ENCODE measurements around the gene RPS25.
"Not testable (repeated sequence)": the region's sequence is repeated elsewhere in the genome, so short reads cannot be mapped to it uniquely, and the experiment has no call there.

The RPS25 gene

DNA sequence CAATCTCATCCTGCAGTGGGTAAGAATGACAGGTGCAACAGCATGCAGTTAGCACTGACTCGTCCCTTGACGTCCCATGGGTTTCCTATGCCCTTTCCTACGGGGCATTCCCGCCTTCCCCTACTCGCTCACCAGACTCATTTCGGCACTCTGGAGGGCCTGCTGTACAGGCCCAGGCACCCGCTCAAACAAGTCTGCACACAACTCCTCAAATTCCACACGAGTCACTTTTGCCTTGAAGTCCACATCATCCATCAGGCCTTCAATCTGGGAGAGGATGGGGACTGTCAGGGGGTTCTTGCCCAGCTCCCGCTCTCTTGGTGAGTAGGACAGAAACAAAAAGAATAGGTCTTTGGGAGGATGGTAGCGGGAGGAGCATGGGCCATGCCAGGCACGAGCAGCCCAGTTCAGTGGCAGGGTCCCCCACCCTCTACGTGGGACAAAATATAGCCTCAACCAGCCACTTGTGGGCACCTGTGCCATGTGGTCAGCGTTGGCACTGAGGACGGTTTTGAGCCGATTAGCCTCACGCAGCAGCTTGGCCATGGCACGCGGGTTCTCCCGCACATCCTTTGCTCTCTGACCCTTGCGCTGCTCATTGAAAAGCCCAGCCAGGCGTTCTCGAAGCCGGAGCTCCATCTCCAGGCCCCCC, 34.1 kb upstream of the RPS25 start:
- H3K9ac ChIP-seq (ENCODE audit: low read length) = no peak overlapping the region
- no peak overlapping the region for H3K27ac ChIP-seq (ENCODE audit: low read depth, low read length)
- peaks cover 14% of the 10 kb centered on the region for H3K4me1 ChIP-seq (ENCODE audit: insufficient read depth, low read length)
- no peaks in the 10 kb centered on the region for H3K27me3 ChIP-seq (ENCODE audit: control insufficient read depth in 1 of 2, insufficient read depth in 2 of 2, low read length in 2 of 2)
- H3K4me3 ChIP-seq (ENCODE audit: low read depth in 1 of 2, low read length in 2 of 2) = no peak overlapping the region
- no peaks in the 10 kb centered on the region for H3K9me3 ChIP-seq (ENCODE audit: low read length)
- peaks cover 72% of the 10 kb centered on the region for H3K36me3 ChIP-seq (ENCODE audit: insufficient read depth, low read length)

DNA sequence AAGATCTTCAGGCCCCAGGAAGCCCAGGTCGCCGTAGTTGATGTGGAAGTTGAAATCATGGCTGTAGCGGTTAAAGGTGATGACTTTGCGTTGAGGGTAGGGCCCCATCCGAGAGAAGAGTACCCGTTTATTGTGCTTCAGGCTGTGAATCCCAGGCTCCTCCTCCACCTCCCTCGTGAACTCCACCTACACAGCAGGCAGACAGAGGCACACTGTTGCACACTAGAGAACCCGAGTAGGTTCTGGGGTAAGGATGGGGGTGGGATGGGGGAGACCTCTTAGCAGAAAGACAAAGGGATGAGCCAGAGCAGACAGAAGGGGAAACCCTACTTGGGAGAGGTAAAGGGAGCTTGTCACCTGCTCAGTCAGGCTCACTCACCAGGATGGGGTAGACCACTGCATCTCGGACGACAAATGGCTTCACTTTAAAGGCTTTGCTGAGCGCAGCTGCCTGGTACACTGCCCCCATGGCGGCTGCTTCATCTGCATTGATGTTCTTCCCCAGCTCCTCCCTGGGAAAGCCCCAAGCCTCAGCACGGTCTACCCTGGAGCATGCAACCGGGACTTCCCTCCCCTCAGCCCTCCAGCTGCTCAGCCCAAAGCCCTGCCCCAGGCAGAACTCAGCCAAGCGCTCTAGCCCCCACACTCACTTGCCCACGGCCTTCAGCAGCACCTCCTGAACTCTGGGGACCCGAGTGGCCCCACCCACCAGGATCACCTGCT, 33.5 kb upstream of the RPS25 start:
- Histone ChIP-seq H3K36me3 (ENCODE audit: insufficient read depth, low read length) (peaks cover 79% of the 10 kb centered on the region), H3K27ac (ENCODE audit: low read depth, low read length) (no peak overlapping the region), H3K4me3 (ENCODE audit: low read depth in 1 of 2, low read length in 2 of 2) (no peak overlapping the region)

DNA sequence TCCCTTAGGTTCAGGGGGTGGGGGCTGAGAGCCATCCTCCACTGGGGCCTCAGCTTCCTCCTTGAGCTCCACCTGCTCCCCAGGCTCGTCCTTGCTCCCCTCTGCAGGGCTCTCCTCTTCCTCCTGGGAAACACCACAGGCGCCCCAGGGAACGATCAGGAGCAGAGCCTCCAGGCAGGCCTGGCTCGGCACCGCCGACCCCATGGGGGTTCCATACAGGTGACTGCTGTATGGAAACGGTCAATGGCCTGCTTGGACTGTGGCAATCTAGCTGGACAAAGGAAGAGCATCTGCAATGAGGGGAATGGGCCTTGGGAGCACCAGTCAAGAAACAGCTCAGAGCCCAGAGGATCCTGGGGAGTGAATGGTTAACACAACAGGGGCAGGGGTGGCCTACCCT, 30.9 kb upstream of the RPS25 start:
- Histone ChIP-seq H3K4me3 (ENCODE audit: low read depth in 1 of 2, low read length in 2 of 2) (no peak overlapping the region), H3K27ac (ENCODE audit: low read depth, low read length) (no peak overlapping the region), H3K4me1 (ENCODE audit: insufficient read depth, low read length) (no peaks in the 10 kb centered on the region), H3K9ac (ENCODE audit: low read length) (no peak overlapping the region), H3K9me3 (ENCODE audit: low read length) (no peaks in the 10 kb centered on the region), H3K36me3 (ENCODE audit: insufficient read depth, low read length) (peaks cover 73% of the 10 kb centered on the region), H3K27me3 (ENCODE audit: control insufficient read depth in 1 of 2, insufficient read depth in 2 of 2, low read length in 2 of 2) (no peaks in the 10 kb centered on the region)

More for the DNA sequence above, 33.5 kb upstream of the RPS25 start:
- Histone ChIP-seq H3K27me3 (ENCODE audit: control insufficient read depth in 1 of 2, insufficient read depth in 2 of 2, low read length in 2 of 2) (no peaks in the 10 kb centered on the region), H3K4me1 (ENCODE audit: insufficient read depth, low read length) (peaks cover 14% of the 10 kb centered on the region), H3K9me3 (ENCODE audit: low read length) (no peaks in the 10 kb centered on the region), H3K9ac (ENCODE audit: low read length) (no peak overlapping the region)

DNA sequence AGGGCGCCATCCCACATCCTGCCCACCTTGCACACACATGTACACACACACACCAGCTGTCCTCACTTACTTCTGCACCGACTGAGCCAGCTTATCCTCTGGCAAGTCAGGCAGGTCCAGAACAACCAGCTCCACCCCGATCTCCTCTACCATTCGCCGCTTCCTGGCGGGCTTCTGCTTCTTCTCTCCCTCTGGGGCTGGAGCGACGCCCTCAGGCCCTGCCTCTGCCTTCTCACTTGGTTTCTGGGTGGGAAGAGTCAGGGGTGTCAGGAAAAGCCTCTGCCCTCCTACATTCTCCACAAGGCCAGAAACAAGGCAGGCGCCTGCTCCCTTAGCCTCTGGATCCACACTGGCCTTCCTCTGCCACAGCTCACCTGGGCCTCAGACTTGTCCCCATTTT, 30.5 kb upstream of the RPS25 start:
- no peaks in the 10 kb centered on the region for H3K27me3 ChIP-seq (ENCODE audit: control insufficient read depth in 1 of 2, insufficient read depth in 2 of 2, low read length in 2 of 2)
- H3K4me1 ChIP-seq (ENCODE audit: insufficient read depth, low read length) = no peaks in the 10 kb centered on the region
- no peak overlapping the region for H3K27ac ChIP-seq (ENCODE audit: low read depth, low read length)
- no peaks in the 10 kb centered on the region for H3K9me3 ChIP-seq (ENCODE audit: low read length)
- H3K4me3 ChIP-seq (ENCODE audit: low read depth in 1 of 2, low read length in 2 of 2) = no peak overlapping the region
- no peak overlapping the region for H3K9ac ChIP-seq (ENCODE audit: low read length)
- H3K36me3 ChIP-seq (ENCODE audit: insufficient read depth, low read length) = peaks cover 69% of the 10 kb centered on the region

DNA sequence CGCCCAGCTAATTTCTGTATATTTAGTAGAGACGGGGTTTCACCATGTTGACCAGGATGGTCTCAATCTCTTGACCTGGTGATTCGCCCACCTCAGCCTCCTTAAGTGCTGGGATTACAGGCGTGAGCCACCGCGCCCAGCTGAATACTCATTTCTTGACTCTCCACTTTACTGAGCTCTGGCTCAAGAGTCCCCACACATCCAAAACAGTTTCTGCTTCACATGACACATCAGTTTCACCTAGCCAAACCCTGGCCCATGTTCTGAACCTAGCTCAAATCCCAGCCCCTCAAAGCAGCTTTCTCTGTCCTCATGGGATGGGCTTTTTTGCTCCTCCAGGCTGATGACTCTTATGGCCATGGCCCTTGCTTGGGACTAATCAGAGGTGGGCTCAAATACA, 29.1 kb upstream of the RPS25 start:
- Histone ChIP-seq H3K4me1 (ENCODE audit: insufficient read depth, low read length) (no peaks in the 10 kb centered on the region), H3K4me3 (ENCODE audit: low read depth in 1 of 2, low read length in 2 of 2) (no peak overlapping the region), H3K9ac (ENCODE audit: low read length) (no peak overlapping the region), H3K9me3 (ENCODE audit: low read length) (no peaks in the 10 kb centered on the region), H3K36me3 (ENCODE audit: insufficient read depth, low read length) (peaks cover 54% of the 10 kb centered on the region), H3K27ac (ENCODE audit: low read depth, low read length) (no peak overlapping the region), H3K27me3 (ENCODE audit: control insufficient read depth in 1 of 2, insufficient read depth in 2 of 2, low read length in 2 of 2) (no peaks in the 10 kb centered on the region)

DNA sequence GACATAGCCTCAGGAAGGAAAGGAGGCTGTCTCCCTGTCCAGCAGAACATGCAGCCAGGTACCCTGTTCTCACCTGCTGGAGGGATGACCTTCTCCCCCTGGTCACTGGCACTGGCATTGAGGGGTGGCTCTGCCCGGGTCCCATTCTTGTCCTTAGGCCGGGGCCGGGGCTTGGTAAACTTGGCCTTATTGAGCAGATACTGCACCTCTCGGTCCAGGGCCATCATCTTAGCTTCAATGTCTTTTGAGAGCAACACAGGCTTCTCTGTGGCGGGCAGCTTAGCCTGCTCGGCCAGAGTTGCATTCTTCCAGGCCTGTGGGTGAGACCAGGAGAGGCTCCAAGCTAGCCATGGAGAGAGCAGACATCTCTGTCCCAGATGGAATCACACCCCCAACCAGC, 28.3 kb upstream of the RPS25 start:
- Histone ChIP-seq H3K9me3 (ENCODE audit: low read length) (no peaks in the 10 kb centered on the region), H3K36me3 (ENCODE audit: insufficient read depth, low read length) (peaks cover 47% of the 10 kb centered on the region), H3K27ac (ENCODE audit: low read depth, low read length) (no peak overlapping the region), H3K9ac (ENCODE audit: low read length) (no peak overlapping the region), H3K27me3 (ENCODE audit: control insufficient read depth in 1 of 2, insufficient read depth in 2 of 2, low read length in 2 of 2) (no peaks in the 10 kb centered on the region), H3K4me1 (ENCODE audit: insufficient read depth, low read length) (no peaks in the 10 kb centered on the region), H3K4me3 (ENCODE audit: low read depth in 1 of 2, low read length in 2 of 2) (no peak overlapping the region)

DNA sequence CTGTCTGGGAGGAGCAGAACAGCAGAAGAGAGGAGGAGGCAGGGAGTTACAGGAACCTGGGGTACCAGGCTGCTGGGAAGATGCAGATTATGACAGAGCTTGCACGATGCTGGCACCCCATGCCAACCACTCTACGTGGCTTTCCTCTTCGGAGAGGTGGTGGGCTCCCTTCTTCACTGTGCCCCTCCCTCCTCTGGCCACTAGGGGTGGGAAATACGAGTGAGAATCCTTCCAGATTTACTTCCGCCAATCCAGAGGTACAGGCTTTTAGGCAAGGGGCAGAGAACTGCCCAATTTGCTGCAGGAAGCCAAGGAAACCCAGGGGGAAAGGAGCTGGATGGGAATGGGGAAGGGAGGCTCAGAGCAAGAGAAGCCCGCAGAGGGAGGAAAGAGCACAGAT, 26.6 kb upstream of the RPS25 start:
- H3K4me3 ChIP-seq (ENCODE audit: low read depth in 1 of 2, low read length in 2 of 2) = no peak overlapping the region
- H3K27me3 ChIP-seq (ENCODE audit: control insufficient read depth in 1 of 2, insufficient read depth in 2 of 2, low read length in 2 of 2) = no peaks in the 10 kb centered on the region
- peaks cover 36% of the 10 kb centered on the region for H3K36me3 ChIP-seq (ENCODE audit: insufficient read depth, low read length)
- no peak overlapping the region for H3K27ac ChIP-seq (ENCODE audit: low read depth, low read length)
- H3K9ac ChIP-seq (ENCODE audit: low read length) = no peak overlapping the region
- no peaks in the 10 kb centered on the region for H3K4me1 ChIP-seq (ENCODE audit: insufficient read depth, low read length)
- H3K9me3 ChIP-seq (ENCODE audit: low read length) = no peaks in the 10 kb centered on the region

DNA sequence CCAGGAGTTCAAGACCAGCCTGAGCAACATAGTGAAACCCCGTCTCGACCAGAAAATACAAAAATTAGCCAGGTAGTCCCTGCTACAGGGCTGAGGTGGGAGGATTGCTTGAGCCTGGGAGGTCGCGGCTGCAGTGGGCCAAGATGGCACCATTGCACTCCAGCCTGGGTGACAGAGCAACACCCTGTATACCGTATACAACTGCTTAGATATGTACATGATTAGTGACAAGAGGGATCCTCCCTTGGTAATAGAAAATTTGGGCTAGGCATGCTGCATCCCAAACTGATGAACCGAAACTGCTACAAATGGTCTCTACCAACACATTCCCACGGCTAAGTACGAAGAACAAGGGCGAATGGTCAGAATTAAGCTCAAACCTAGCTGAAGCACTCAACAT, 24.8 kb upstream of the RPS25 start:
- Histone ChIP-seq H3K9me3 (ENCODE audit: low read length) (no peaks in the 10 kb centered on the region), H3K4me3 (ENCODE audit: low read depth in 1 of 2, low read length in 2 of 2) (no peak overlapping the region), H3K36me3 (ENCODE audit: insufficient read depth, low read length) (peaks cover 18% of the 10 kb centered on the region), H3K9ac (ENCODE audit: low read length) (no peak overlapping the region), H3K4me1 (ENCODE audit: insufficient read depth, low read length) (no peaks in the 10 kb centered on the region), H3K27ac (ENCODE audit: low read depth, low read length) (no peak overlapping the region), H3K27me3 (ENCODE audit: control insufficient read depth in 1 of 2, insufficient read depth in 2 of 2, low read length in 2 of 2) (no peaks in the 10 kb centered on the region)

DNA sequence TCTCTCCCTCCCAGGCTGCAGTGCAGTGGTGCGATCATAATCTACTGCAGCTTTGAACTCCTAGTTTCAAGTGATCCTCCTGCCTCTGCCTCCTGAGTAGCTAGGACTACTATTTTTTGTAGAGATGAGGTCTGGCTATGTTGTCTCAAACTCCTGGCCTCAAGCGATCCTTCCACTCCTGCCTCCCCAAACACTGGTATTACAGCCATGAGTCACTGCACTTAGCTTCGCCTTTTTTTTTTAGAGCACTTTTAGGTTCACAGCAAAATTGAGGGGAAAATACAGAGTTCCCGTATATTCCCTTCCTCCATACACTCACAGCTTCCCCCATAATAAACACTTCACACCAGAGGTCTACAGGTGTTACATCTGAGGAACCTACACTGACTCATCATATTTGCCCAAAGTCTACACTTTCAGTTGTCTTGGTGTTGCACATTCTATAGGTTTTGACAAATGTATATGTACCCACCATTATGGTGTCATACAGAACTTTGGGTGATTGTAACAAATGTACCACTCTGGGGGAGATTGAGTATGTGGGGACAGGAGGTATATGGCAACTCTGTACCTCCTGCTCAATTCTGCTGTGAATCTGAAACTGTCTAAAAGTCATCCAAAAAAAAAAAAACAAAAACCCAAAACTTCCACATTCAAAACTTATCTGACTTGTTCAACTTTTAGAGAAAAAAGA, 23.8 kb upstream of the RPS25 start:
- Histone ChIP-seq H3K9ac (ENCODE audit: low read length) (no peak overlapping the region), H3K27me3 (ENCODE audit: control insufficient read depth in 1 of 2, insufficient read depth in 2 of 2, low read length in 2 of 2) (no peaks in the 10 kb centered on the region), H3K36me3 (ENCODE audit: insufficient read depth, low read length) (peaks cover 9% of the 10 kb centered on the region), H3K4me3 (ENCODE audit: low read depth in 1 of 2, low read length in 2 of 2) (no peak overlapping the region), H3K27ac (ENCODE audit: low read depth, low read length) (no peak overlapping the region), H3K9me3 (ENCODE audit: low read length) (no peaks in the 10 kb centered on the region), H3K4me1 (ENCODE audit: insufficient read depth, low read length) (no peaks in the 10 kb centered on the region)

DNA sequence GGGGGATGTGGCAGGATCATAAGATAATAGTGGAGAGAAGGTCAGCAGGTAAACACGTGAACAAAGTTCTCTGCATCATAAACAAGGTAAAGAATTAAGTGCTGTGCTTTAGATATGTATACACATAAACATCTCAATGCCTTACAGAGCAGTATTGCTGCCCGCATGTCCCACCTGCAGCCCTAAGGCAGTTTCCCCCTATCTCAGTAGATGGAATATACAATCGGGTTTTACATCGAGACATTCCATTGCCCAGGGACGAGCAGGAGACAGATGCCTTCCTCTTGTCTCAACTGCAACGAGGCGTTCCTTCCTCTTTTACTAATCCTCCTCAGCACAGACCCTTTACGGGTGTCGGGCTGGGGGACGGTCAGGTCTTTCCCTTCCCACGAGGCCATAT, 21.3 kb upstream of the RPS25 start:
- H3K36me3 ChIP-seq (ENCODE audit: insufficient read depth, low read length); H3K4me3 ChIP-seq (ENCODE audit: low read depth in 1 of 2, low read length in 2 of 2); H3K27me3 ChIP-seq (ENCODE audit: control insufficient read depth in 1 of 2, insufficient read depth in 2 of 2, low read length in 2 of 2); H3K9ac ChIP-seq (ENCODE audit: low read length); H3K4me1 ChIP-seq (ENCODE audit: insufficient read depth, low read length); H3K9me3 ChIP-seq (ENCODE audit: low read length); H3K27ac ChIP-seq (ENCODE audit: low read depth, low read length): not testable (repeated sequence)

DNA sequence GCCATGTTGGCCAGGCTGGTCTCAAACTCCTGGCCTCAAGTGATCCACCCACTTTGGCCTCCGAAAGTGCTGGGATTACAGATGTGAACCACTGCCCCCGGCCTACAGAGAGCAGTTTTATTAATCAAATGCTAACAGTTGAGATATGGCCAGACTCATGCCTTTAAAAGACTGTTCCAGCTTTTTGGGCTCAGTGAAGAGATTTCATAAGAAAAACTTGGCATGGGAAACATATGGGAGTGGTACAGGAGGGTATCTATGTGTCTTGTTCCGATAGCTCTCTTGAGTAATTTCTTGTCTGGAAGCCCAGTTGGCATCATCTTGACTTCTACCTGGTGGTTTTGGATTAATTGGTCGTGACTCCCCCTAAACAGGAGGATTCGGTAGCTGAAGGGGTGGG, 20.7 kb upstream of the RPS25 start:
- Histone ChIP-seq H3K27me3 (ENCODE audit: control insufficient read depth in 1 of 2, insufficient read depth in 2 of 2, low read length in 2 of 2) (no peaks in the 10 kb centered on the region), H3K9me3 (ENCODE audit: low read length) (no peaks in the 10 kb centered on the region), H3K36me3 (ENCODE audit: insufficient read depth, low read length) (no peaks in the 10 kb centered on the region), H3K9ac (ENCODE audit: low read length) (no peak overlapping the region), H3K4me3 (ENCODE audit: low read depth in 1 of 2, low read length in 2 of 2) (no peak overlapping the region), H3K27ac (ENCODE audit: low read depth, low read length) (no peak overlapping the region), H3K4me1 (ENCODE audit: insufficient read depth, low read length) (no peaks in the 10 kb centered on the region)
